ENCODE results near the gene XRCC5.
A peak's percentile ranks its signal among the peaks of the same experiment; 100 is the strongest.

Gene XRCC5

DNA sequence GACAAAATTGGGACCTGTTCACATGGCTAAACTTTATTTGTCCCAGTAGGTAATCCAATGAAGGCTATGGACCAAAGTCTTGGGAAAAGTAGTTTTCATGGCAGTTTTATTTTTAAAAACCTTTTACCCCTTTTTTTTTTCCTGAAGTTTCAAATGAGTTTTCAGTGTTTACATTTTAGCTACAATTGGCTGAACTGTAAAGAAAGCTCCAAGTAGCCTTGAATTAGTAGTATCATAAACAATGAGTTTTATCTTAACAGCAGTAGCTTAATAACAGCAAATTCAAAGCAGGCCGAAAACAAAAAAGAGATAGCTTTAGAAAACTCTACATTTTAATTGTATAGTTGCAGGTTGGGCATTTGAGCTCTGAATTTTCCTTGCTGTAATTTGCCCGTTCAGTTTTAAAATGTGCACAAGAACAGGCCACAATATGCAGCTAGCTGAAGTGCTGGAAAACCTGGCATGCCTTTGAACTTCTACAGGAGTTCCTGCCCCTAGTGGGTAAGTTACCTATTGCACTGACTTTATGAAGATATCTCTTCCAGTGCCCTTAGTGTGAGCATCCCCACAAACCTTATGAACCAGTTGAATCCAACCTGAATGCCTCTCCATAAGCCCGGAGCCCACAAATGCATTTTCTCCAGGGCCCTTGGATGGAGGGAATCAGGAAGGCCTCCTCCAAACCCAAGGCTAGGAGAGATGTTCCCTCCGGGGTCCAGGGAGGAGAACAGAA is 106.7 kb downstream of the XRCC5 start:
- TF ChIP-seq, protein P1, sequence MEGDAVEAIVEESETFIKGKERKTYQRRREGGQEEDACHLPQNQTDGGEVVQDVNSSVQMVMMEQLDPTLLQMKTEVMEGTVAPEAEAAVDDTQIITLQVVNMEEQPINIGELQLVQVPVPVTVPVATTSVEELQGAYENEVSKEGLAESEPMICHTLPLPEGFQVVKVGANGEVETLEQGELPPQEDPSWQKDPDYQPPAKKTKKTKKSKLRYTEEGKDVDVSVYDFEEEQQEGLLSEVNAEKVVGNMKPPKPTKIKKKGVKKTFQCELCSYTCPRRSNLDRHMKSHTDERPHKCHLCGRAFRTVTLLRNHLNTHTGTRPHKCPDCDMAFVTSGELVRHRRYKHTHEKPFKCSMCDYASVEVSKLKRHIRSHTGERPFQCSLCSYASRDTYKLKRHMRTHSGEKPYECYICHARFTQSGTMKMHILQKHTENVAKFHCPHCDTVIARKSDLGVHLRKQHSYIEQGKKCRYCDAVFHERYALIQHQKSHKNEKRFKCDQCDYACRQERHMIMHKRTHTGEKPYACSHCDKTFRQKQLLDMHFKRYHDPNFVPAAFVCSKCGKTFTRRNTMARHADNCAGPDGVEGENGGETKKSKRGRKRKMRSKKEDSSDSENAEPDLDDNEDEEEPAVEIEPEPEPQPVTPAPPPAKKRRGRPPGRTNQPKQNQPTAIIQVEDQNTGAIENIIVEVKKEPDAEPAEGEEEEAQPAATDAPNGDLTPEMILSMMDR (IDR thresholded peaks at IDR 0.05; ENCODE audit: insufficient read depth, low read length, missing control alignments) = peak; percentile 37
- POLR2A ChIA-PET = no interaction called here
- CTCF ChIA-PET = interaction anchor here (0.7 to 1.6 kb wide), 7 partner anchors 16 to 296 kb away, joined by 3 to 5 read pairs (median 3); no protein-coding TSS in a partner anchor
- no peak overlapping the region for H3K4me3 ChIP-seq (ENCODE audit: low read depth, low read length)
- DNase-seq (ENCODE audit: low read depth, low spot score) = no peak

DNA sequence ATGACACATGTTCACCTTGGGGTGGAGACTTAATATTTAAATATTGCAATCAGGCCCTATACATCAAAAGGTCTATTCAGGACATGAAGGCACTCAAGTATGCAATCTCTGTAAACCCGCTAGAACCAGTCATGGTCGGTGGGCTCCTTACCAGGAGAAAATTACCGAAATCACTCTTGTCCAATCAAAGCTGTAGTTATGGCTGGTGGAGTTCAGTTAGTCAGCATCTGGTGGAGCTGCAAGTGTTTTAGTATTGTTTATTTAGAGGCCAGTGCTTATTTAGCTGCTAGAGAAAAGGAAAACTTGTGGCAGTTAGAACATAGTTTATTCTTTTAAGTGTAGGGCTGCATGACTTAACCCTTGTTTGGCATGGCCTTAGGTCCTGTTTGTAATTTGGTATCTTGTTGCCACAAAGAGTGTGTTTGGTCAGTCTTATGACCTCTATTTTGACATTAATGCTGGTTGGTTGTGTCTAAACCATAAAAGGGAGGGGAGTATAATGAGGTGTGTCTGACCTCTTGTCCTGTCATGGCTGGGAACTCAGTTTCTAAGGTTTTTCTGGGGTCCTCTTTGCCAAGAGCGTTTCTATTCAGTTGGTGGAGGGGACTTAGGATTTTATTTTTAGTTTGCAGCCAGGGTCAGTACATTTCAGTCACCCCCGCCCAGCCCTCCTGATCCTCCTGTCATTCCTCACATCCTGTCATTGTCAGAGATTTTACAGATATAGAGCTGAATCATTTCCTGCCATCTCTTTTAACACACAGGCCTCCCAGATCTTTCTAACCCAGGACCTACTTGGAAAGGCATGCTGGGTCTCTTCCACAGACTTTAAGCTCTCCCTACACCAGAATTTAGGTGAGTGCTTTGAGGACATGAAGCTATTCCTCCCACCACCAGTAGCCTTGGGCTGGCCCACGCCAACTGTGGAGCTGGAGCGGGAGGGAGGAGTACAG is 108.1 kb downstream of the XRCC5 start:
- ChIA-PET CTCF (interaction anchor here (1.1 kb wide), 1 partner anchor 187 kb away, joined by 3 read pairs; no protein-coding TSS in a partner anchor), POLR2A (interaction anchor here (0.7 to 0.9 kb wide), 4 partner anchors 155 to 302 kb away, joined by 3 read pairs; partner anchors contain the start of genes MARCHF4 and SMARCAL1)
- DNase-seq (ENCODE audit: low read depth, low spot score) = no peak
- H3K4me3 ChIP-seq (ENCODE audit: low read depth, low read length) = no peak overlapping the region
- TF ChIP-seq, protein P1 (IDR thresholded peaks at IDR 0.05; ENCODE audit: insufficient read depth, low read length, missing control alignments) = no peak

DNA sequence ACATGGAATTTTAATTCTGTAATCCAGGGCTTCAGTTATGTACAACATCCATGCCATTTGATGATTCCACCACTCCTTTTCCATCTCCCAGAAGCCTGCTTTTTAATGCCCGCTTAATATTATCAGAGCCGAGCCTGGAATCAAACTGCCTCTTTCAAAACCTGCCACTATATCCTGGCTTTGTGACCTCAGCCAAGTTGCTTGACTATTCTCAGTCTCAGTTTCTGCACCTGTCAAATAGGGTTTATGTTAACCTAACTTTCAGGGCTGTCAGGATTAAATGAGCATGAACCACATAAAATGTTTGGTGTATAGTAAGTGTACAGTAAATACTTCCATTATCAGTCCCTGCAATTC is 108.7 kb downstream of the XRCC5 start:
- ChIA-PET POLR2A (interaction anchor here (0.7 to 0.9 kb wide), 3 partner anchors 154 to 195 kb away, joined by 3 read pairs; partner anchors contain the start of genes MARCHF4 and SMARCAL1), CTCF (no interaction called here)
- DNase-seq (ENCODE audit: low read depth, low spot score) = no peak
- H3K4me3 ChIP-seq (ENCODE audit: low read depth, low read length) = no peak overlapping the region
- TF ChIP-seq, protein P1 (IDR thresholded peaks at IDR 0.05; ENCODE audit: insufficient read depth, low read length, missing control alignments) = no peak

DNA sequence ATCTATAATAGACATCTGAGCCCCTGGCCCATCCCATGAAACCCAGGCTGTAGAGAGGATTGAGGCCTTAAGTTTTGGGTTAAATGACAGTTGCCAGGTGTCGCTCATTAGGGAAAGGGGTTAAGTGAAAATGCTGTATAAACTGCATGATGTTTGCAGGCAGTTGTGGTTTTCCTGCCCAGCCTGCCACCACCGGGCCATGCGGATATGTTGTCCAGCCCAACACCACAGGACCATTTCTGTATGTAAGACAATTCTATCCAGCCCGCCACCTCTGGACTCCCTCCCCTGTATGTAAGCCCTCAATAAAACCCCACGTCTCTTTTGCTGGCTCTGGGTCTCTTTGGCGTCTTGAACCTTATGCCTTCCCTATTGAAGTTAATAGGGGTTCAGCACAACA is 110.7 kb downstream of the XRCC5 start:
- TF ChIP-seq, protein P1 (IDR thresholded peaks at IDR 0.05; ENCODE audit: insufficient read depth, low read length, missing control alignments) = no peak
- H3K4me3 ChIP-seq (ENCODE audit: low read depth, low read length) = no peak overlapping the region
- ChIA-PET POLR2A (no interaction called here), CTCF (no interaction called here)
- no peak for DNase-seq (ENCODE audit: low read depth, low spot score)

DNA sequence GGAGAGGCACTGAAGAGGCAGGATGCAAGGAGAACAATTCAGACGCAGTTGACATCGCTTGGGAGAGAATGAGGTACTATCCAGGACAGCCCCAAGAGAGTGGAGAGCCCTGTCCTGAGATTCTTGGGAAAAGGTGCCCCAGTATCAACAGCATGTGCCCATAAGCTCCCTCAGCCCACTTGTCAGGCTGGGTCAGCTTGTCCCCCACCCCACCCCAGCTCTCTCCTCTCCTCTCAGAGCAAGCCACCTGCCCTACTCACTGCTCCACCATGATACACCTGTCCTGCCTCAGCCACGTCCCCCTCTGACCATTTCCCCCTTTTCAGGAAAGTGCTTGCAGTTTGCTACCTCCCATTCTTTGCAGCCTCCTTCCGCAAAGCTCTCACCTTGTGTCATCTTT is 111.8 kb downstream of the XRCC5 start:
- DNase-seq (ENCODE audit: low read depth, low spot score) = no peak
- no peak overlapping the region for H3K4me3 ChIP-seq (ENCODE audit: low read depth, low read length)
- TF ChIP-seq, protein P1 (IDR thresholded peaks at IDR 0.05; ENCODE audit: insufficient read depth, low read length, missing control alignments) = no peak
- ChIA-PET POLR2A (interaction anchor here (0.6 kb wide), 1 partner anchor 1489 kb away, joined by 3 read pairs; no protein-coding TSS in a partner anchor), CTCF (interaction anchor here (0.8 to 4.8 kb wide), 5 partner anchors 22 to 446 kb away, joined by 3 to 63 read pairs (median 9); partner anchors contain the start of gene RPL37A)
